CD1c-positive myeloid dendritic cell (primary cell): Measurements from ENCODE around the gene SCP2D1.
A peak's percentile ranks its signal among the peaks of the same experiment; 100 is the strongest.
"Not testable (repeated sequence)": the region's sequence is repeated elsewhere in the genome, so short reads cannot be mapped to it uniquely, and the experiment has no call there.

Experiments used
- DNase-seq: peaks from one replicate; pipeline ENCODE4 v3.0.0-alpha.2; 2016; ENCODE audit errors: extremely low spot score

The SCP2D1 gene

GRCh38 chr20:18813483-18813882, at the start of gene SCP2D1:
Gene SCP2D1, plus strand, starts transcription at chr20:18813783. Its CDS starts 33 bp downstream, at chr20:18813816.
- DNase-seq: no peak

GRCh38 chr20:18767676-18768075, 45.9 kb upstream of the SCP2D1 start:
- no peak for DNase-seq

GRCh38 chr20:18773566-18773965, 40.0 kb upstream of the SCP2D1 start:
- no peak for DNase-seq

GRCh38 chr20:18774207-18774606, 39.4 kb upstream of the SCP2D1 start:
- DNase-seq: no peak

- no peak for DNase-seq
Observed at GRCh38 chr20:18775633-18776032, 38.0 kb upstream of the SCP2D1 start.

GRCh38 chr20:18778690-18779392, 34.7 kb upstream of the SCP2D1 start:
- no peak for DNase-seq

GRCh38 chr20:18780385-18781130, 33.0 kb upstream of the SCP2D1 start:
- no peak for DNase-seq

GRCh38 chr20:18781509-18781908, 32.1 kb upstream of the SCP2D1 start:
- DNase-seq: no peak

- no peak for DNase-seq
Observed at GRCh38 chr20:18783385-18783959, 30.1 kb upstream of the SCP2D1 start.

GRCh38 chr20:18787046-18787445, 26.5 kb upstream of the SCP2D1 start:
- DNase-seq: not testable (repeated sequence)

- no peak for DNase-seq
Observed at GRCh38 chr20:18788021-18788420, 25.6 kb upstream of the SCP2D1 start.

- no peak for DNase-seq
Observed at GRCh38 chr20:18790787-18791186, 22.8 kb upstream of the SCP2D1 start.

- DNase-seq: peak; percentile 95
Observed at GRCh38 chr20:18793625-18794427, 19.8 kb upstream of the SCP2D1 start.

- DNase-seq: no peak
Observed at GRCh38 chr20:18794428-18794787, 19.2 kb upstream of the SCP2D1 start.

GRCh38 chr20:18795366-18795765, 18.2 kb upstream of the SCP2D1 start:
- no peak for DNase-seq

- no peak for DNase-seq
Observed at GRCh38 chr20:18796282-18796833, 17.2 kb upstream of the SCP2D1 start.

GRCh38 chr20:18801516-18801915, 12.1 kb upstream of the SCP2D1 start:
- DNase-seq: no peak

GRCh38 chr20:18802012-18802634, 11.5 kb upstream of the SCP2D1 start:
- DNase-seq: no peak

- DNase-seq: no peak
Observed at GRCh38 chr20:18805881-18806280, 7.7 kb upstream of the SCP2D1 start.

- no peak for DNase-seq
Observed at GRCh38 chr20:18808712-18809111, 4.9 kb upstream of the SCP2D1 start.

- DNase-seq: no peak
Observed at GRCh38 chr20:18811186-18811585, 2.4 kb upstream of the SCP2D1 start.
